IMR-90 (cell line): ENCODE results near the gene CAPSL. TPM values are rescaled to one million over a fixed set of nuclear protein-coding genes. Genes with fewer than 3 reads are reported as not detected.

Experiments
- ATAC-seq: fragments of 200-7000 bp; cut with Tn5 transposase; 2 replicates; pipeline ENCODE4 v1.9.1; 2020; ENCODE audit warnings: low read depth, mild to moderate bottlenecking, moderate library complexity
- BruUV-seq: library from RNA; stranded (reverse); fragments of 400-500 nt; replicated peaks from 2 replicates; lab custom pipeline; 2021; lab: Mats Ljungman, UMichigan
- CTCF ChIA-PET: fragments of 300-600 bp; formaldehyde crosslinking; extraction: SDS; loops from one replicate; lab custom pipeline; 2021; ENCODE audit warnings: antibody characterized with exemption; lab: Yijun Ruan, JAX
- POLR2A ChIA-PET: fragments of 300-600 bp; sonication (Branson Sonifier 250); formaldehyde crosslinking; loops from one replicate; lab custom pipeline; 2022; ENCODE audit warnings: antibody characterized with exemption; ENCODE audit not compliant: unreplicated experiment; lab: Charles Lee
- DNase-seq: peaks from one replicate; pipeline ENCODE4 v3.0.0; 2013
- H2AFZ ChIP-seq: replicated peaks from 2 replicates; pipeline ENCODE3; 2013; ENCODE audit warnings: low read length, mild to moderate bottlenecking; ENCODE audit not compliant: poor library complexity
- H2AK5ac ChIP-seq: 2 replicates; pipeline ENCODE4 v1.6.1; 2013; ENCODE audit warnings: low read depth, low read length, inconsistent platforms
- H2AK9ac ChIP-seq: replicated peaks from 2 replicates; pipeline ENCODE3; 2013; ENCODE audit warnings: mild to moderate bottlenecking, low read depth, low read length, moderate library complexity; ENCODE audit not compliant: poor library complexity
- H2BK120ac ChIP-seq: 2 replicates; pipeline ENCODE4 v1.6.1; 2013; ENCODE audit warnings: low read depth, low read length, inconsistent platforms
- H2BK15ac ChIP-seq: 3 replicates; pipeline ENCODE4 v1.6.1; 2013; ENCODE audit warnings: low read depth, low read length, inconsistent platforms
- H2BK20ac ChIP-seq: 2 replicates; pipeline ENCODE4 v1.6.1; 2013; ENCODE audit warnings: low read depth, mild to moderate bottlenecking, inconsistent platforms, low read length, moderate library complexity
- H2BK5ac ChIP-seq: 2 replicates; pipeline ENCODE4 v1.6.1; 2013; ENCODE audit warnings: mild to moderate bottlenecking, low read depth, low read length, inconsistent platforms; ENCODE audit not compliant: poor library complexity, severe bottlenecking
- H3K14ac ChIP-seq: replicated peaks from 2 replicates; pipeline ENCODE4 v1.6.1; 2013; ENCODE audit warnings: low read depth, low read length, inconsistent platforms
- H3K18ac ChIP-seq: 2 replicates; pipeline ENCODE4 v1.6.1; 2013; ENCODE audit warnings: low read depth, low read length, control low read depth
- H3K23ac ChIP-seq: 2 replicates; pipeline ENCODE4 v1.6.1; 2013; ENCODE audit warnings: low read depth, low read length, inconsistent platforms
- H3K27ac ChIP-seq: 2 replicates; pipeline ENCODE4 v1.5.1; 2013; ENCODE audit warnings: mild to moderate bottlenecking, control low read depth, low read length; ENCODE audit not compliant: insufficient read depth
- H3K27me3 ChIP-seq: 2 replicates; pipeline ENCODE4 v1.6.1; 2013; ENCODE audit warnings: low read length; ENCODE audit not compliant: control insufficient read depth, insufficient read depth
- H3K36me3 ChIP-seq: 2 replicates; pipeline ENCODE4 v1.6.1; 2013; ENCODE audit warnings: low read length, mixed read lengths; ENCODE audit not compliant: control insufficient read depth, insufficient read depth
- H3K4ac ChIP-seq: 2 replicates; pipeline ENCODE4 v1.6.1; 2013; ENCODE audit warnings: low read depth, low read length, inconsistent platforms
- H3K4me1 ChIP-seq: 2 replicates; pipeline ENCODE4 v1.6.1; 2013; ENCODE audit warnings: low read length, mixed read lengths; ENCODE audit not compliant: control insufficient read depth, insufficient read depth
- H3K4me2 ChIP-seq: 2 replicates; pipeline ENCODE4 v1.6.1; 2013; ENCODE audit warnings: low read depth, mild to moderate bottlenecking, control low read depth, low read length, moderate library complexity
- H3K4me3 ChIP-seq: 2 replicates; pipeline ENCODE4 v1.5.1; 2013; ENCODE audit warnings: low read depth, mild to moderate bottlenecking, control low read depth, low read length, moderate library complexity; ENCODE audit not compliant: insufficient read depth
- H3K56ac ChIP-seq: 2 replicates; pipeline ENCODE4 v1.6.1; 2013; ENCODE audit warnings: low read length, inconsistent platforms; ENCODE audit not compliant: insufficient read depth; ENCODE audit errors: extremely low read depth
- H3K79me1 ChIP-seq, 2 experiments: 2 replicates each; pipeline ENCODE4 v1.6.1; 2013; ENCODE audit warnings: low read length in 2 of 2, inconsistent platforms in 1 of 2, low read depth in 1 of 2
- H3K9ac ChIP-seq: 2 replicates; pipeline ENCODE4 v1.6.1; 2013; ENCODE audit warnings: low read depth, low read length, control low read depth
- H3K9me1 ChIP-seq: 2 replicates; pipeline ENCODE4 v1.6.1; 2013; ENCODE audit warnings: low read length, inconsistent platforms; ENCODE audit not compliant: insufficient read depth
- H3K9me3 ChIP-seq: 2 replicates; pipeline ENCODE4 v1.6.1; 2013; ENCODE audit warnings: low read length; ENCODE audit not compliant: control insufficient read depth, insufficient read depth
- H4K20me1 ChIP-seq: 2 replicates; pipeline ENCODE4 v1.6.1; 2013; ENCODE audit warnings: low read length, inconsistent platforms; ENCODE audit not compliant: insufficient read depth
- H4K5ac ChIP-seq: 2 replicates; pipeline ENCODE4 v1.6.1; 2013; ENCODE audit warnings: mild to moderate bottlenecking, low read depth, low read length, control low read depth
- H4K8ac ChIP-seq, 2 experiments: 2 replicates each; pipeline ENCODE4 v1.6.1; 2013; ENCODE audit warnings: low read depth in 2 of 2, low read length in 2 of 2, control low read depth in 1 of 2, inconsistent platforms in 1 of 2
- H4K91ac ChIP-seq: 2 replicates; pipeline ENCODE4 v1.6.1; 2013; ENCODE audit warnings: low read depth, low read length, inconsistent platforms; ENCODE audit not compliant: insufficient read depth
- CHD1 ChIP-seq: IDR thresholded peaks from 2 replicates; pipeline ENCODE4 v1.6.1; 2012; ENCODE audit warnings: low read depth, low read length, improper control_type of control experiment
- CTCF ChIP-seq: conservative IDR thresholded peaks from 2 replicates; pipeline ENCODE4 v1.5.1; 2012; ENCODE audit warnings: mild to moderate bottlenecking, low read depth, low read length, improper control_type of control experiment
- WGBS, 2 experiments: methylation state at CpG; one replicate each; pipeline versions ENCODE4 v1.1.5 to v1.1.7; 2013; ENCODE audit warnings: missing lambda C conversion rate in 2 of 2; ENCODE audit not compliant: insufficient read length in 1 of 2; ENCODE audit errors: extremely low coverage in 2 of 2; 5-methylcytosine and 5-hydroxymethylcytosine counted together
- dilution Hi-C: fragments of 300-500 bp; cut with HindIII; formaldehyde crosslinking; loops from one replicate; pipeline ENCODE4 v1.14.3; 2018; ENCODE audit warnings: low sequenced_read_pairs; ENCODE audit not compliant: unreplicated experiment
- in situ Hi-C: fragments of 300-500 bp; cut with MboI; formaldehyde crosslinking; loops from 3 replicates; pipeline ENCODE4 v1.14.3; 2019; ENCODE audit warnings: low sequenced_read_pairs, inconsistent platforms, mixed read lengths
- intact Hi-C: fragments of 100-400 bp; cut with micrococcal nuclease; formaldehyde crosslinking; loops from 2 replicates; pipeline ENCODE4 v1.10.0; 2022
- polyA plus RNA-seq, 3 experiments: library from polyadenylated mRNA; depleted of rRNA; stranded (reverse); fragments of >200 nt; gene quantifications; 2 replicates each; pipeline ENCODE4 v1.2.3, GENCODE V29; 2012; ENCODE audit warnings: low replicate concordance in 1 of 3
- total RNA-seq: library from RNA; depleted of rRNA; stranded (reverse); fragments of >200 nt; gene quantifications from 2 replicates; pipeline ENCODE4 v1.2.3, GENCODE V29; 2012

The CAPSL gene
- total and polyA plus RNA-seq, 2 of the 4 experiments (the other 2 are of a cell fraction) = 0.09 TPM; not detected in 1

GRCh38 chr5:35939639-35940038 lies 1.2 kb upstream of the CAPSL start:
- Histone ChIP-seq H2AFZ (no peak overlapping the region), H2AK5ac (no peak overlapping the region), H3K36me3 (no peaks in the 10 kb centered on the region), H3K9me3 (0 out of 2 replicates have a peak, but pooled peaks cover 2% of the 10 kb centered on the region), H3K18ac (no peak overlapping the region), H3K56ac (no peak overlapping the region), H2BK120ac (no peak overlapping the region), H4K20me1 (no peaks in the 10 kb centered on the region), H4K5ac (no peak overlapping the region), H2AK9ac (no peak overlapping the region), H3K79me1 (no peaks in the 10 kb centered on the region), H3K27ac (no peak overlapping the region), H3K27me3 (peaks cover 9% of the 10 kb centered on the region), H3K9ac (no peak overlapping the region), H3K23ac (no peak overlapping the region), H2BK20ac (no peak overlapping the region), H3K4me1 (no peaks in the 10 kb centered on the region), H3K4me2 (no peak overlapping the region), H3K4ac (no peak overlapping the region), H4K91ac (no peak overlapping the region), H4K8ac (no peak overlapping the region), H3K14ac (no peak overlapping the region), H2BK5ac (no peak overlapping the region), H3K9me1 (no peaks in the 10 kb centered on the region), H3K4me3 (no peak overlapping the region), H2BK15ac (no peak overlapping the region)
- ATAC-seq (peak; percentile 55; the same call in 1 of the 2 replicates), DNase-seq (no peak)
- no TSS peak for BruUV-seq
- dilution Hi-C loops (no loop called here), intact Hi-C loops (no loop called here), in situ Hi-C loops (no loop called here)
- TF ChIP-seq CHD1 = no peak
- TF ChIP-seq CTCF = peak; percentile 24; the same call in 1 of the 2 replicates
- POLR2A ChIA-PET = interaction anchor here (0.9 kb wide), 1 partner anchor 15 kb away, joined by 4 read pairs; no protein-coding TSS in a partner anchor
- CTCF ChIA-PET = interaction anchor here (0.6 to 0.7 kb wide), 2 partner anchors 337 to 785 kb away, joined by 3 to 5 read pairs; no protein-coding TSS in a partner anchor
- 85% methylated on average over 2 of the region's 3 CpGs; no CpG with 5 or more reads in 1 of the 2 experiments for WGBS, 2 experiments
